Measurements from ENCODE around the gene MAOB.
A peak's percentile ranks its signal among the peaks of the same experiment; 100 is the strongest.
"Not testable (repeated sequence)": the region's sequence is repeated elsewhere in the genome, so short reads cannot be mapped to it uniquely, and the experiment has no call there.

The MAOB gene

DNA sequence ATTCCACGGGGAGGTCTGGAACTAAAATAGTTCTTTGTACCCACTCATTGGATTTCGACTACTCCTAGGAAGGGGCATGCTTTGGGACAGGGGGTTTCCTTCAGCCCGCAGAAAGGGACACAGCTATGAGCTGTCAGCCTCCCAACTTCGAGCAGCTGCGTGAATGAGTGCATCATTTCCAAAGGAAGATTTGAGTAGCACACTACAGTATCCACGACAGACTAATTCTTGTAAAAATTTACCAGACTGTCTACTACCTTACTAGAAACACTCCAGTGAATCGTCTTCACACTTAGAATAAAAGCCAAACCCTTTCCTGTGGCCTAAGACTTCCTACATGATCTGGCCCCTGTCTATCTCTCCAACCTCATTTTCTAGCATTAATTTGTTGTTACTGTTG is 124.2 kb downstream of the MAOB start:
- DNase-seq (ENCODE audit: extremely low read depth in 1 of 2, low read depth in 1 of 2), result no peak

DNA sequence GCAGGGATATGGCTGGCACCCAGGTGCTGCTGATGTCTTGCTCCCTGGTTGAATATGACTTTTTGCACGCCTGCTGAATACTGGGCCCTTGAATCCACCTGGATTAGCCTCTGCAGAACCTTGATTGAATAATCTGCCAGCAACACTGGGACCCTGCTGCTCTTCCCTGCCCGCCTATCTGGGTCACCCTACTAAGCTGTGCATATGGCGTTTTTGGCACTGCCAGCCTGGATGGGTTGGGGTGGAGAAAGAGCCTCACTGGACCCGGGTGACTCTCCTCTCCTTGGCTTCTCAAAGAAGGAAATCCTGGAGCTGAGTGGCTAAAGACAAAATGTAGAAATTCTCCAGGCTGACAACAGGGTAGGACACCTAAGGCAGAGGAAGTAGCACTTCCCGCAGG is 126.2 kb downstream of the MAOB start:
- no peak for DNase-seq (ENCODE audit: extremely low read depth in 1 of 2, low read depth in 1 of 2)

DNA sequence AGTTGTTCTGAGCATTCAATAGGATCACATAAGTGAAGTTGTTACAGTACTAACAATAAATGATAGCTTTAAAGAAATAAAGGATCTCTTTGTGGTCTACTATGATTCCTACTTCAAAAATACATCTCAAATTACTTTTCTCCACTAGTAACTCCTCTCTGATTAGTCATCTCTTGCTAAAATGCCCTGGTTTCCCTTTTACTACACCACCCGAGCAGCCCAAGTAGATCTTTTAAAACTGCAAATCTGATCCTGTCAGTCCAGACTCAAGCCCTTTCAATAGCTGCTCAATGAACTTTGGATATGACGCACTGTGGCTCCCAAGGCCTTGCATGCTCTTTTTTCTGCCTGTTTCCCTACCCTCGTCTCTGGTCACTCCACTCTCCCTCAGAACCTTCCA is 128.6 kb downstream of the MAOB start:
- no peak for DNase-seq (ENCODE audit: extremely low read depth in 1 of 2, low read depth in 1 of 2)

DNA sequence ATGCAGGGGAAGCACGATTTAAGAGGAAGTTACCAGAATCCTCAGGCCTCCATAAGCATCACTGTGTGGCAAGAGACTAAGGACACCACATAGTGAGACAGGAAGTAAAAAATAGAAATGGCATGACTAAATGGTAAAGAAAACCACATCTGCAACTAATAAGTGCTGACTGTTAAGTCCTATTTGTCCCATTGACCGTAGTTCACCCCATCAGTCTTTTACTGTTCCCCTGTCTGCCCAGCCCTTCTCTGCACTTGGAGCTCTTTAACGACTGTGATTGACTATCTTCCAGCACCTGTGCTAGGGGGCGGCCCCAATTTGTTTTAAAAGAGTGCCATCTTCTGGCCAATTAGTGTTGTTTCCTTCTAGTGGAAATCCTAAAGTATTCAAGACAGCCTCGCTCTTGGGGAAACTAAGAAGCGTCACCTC is 132.0 kb downstream of the MAOB start:
- peak; percentile 3 to 9 for DNase-seq (ENCODE audit: extremely low read depth in 1 of 2, low read depth in 1 of 2)

DNA sequence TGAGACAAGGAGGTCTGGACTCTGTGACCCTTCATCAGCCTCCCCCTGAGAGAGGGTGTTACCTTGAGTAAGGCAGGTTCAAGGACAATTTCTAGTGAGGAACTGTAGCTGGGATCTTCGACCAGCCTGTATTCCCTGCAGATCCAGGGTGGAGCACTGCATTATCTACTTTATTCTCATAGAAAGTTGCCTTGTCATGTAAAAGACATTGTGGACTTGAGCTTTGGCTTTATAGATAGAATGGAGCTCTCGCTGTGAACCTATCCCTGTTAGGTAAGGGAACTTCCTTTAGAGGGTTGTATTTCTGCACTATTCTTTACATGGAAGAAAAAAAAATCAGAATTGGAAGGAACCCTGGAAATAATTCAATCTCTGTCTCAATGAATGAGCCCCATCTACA is 134.8 kb downstream of the MAOB start:
- no peak for DNase-seq (ENCODE audit: extremely low read depth in 1 of 2, low read depth in 1 of 2)

DNA sequence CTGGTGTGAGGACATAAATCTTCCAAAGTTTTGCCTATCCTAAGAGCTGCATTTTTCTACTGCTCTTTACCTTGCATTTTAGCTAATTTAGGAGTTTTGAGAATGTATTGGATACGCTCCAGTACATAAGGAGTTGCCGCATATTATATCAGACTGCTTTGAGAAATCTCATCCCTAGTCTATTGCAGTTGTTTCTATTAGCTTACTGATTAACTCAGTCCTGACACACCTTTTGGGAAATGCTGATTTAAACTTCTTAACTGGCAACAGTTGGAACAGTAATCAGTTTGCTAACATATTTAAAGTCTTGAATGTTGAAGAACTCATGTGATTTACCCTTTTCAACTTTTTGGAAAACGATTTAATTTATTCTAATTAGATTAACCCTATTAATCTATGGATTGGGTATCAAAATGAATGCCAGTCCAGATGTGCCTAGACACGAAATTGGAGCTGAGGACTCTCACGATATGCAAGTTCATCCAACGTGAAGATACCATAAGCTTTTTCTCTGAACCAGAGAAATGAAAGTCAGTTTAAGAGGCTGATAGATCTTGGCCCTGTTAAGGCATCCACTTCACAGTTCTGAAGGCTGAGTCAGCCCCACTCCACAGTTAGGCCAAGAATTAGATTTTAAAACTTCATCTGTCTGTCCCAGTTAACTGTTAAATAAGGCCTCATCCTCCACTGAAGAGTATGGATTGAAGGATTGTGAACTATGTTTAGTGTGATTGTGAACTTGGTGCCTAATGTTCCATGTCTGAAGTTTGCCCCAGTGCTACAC is 136.1 kb downstream of the MAOB start:
- DNase-seq (ENCODE audit: extremely low read depth in 1 of 2, low read depth in 1 of 2), result no peak

DNA sequence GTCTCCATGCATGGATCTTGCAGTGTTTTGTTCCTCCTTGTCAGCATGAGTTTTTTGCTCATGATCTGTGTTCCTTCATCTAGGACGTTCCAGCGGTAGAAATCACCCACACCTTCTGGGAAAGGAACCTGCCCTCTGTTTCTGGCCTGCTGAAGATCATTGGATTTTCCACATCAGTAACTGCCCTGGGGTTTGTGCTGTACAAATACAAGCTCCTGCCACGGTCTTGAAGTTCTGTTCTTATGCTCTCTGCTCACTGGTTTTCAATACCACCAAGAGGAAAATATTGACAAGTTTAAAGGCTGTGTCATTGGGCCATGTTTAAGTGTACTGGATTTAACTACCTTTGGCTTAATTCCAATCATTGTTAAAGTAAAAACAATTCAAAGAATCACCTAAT is 138.0 kb downstream of the MAOB start:
- no peak for DNase-seq (ENCODE audit: extremely low read depth in 1 of 2, low read depth in 1 of 2)

DNA sequence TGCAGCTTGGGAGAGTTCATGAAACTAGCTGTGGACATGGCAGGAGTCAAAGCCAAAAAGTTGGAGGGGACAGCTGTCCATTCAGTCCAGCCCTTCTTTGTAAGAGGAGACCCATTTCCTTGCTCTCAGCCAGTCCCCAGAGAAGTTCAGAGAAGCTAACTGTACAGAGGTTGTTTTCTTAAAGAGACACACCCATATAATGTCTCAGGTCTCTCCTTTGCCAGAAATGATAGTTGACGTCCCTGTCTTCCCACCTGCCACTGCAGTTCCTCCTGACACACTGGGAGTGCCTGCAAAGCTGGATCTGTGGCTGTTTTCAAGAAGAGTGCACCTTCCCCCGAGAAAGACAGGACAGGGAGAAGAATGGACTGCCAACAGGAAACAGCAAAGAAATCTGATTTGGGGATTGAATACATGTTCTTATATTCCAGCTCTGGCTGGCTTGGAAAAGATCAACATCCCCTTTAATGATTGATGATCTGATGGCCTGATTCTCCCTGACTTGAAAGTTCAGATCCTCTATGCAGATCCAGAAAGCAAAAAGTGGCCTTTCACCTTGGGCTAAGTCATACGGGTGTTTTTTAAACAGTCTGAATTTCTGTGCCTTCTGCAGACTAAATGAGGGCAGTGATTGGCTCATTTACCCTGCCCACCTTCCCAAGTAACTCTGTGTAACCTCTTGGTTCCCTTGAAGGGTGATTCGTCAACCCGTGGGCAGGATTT is 139.0 kb downstream of the MAOB start:
- DNase-seq (ENCODE audit: extremely low read depth in 1 of 2, low read depth in 1 of 2), result no peak

DNA sequence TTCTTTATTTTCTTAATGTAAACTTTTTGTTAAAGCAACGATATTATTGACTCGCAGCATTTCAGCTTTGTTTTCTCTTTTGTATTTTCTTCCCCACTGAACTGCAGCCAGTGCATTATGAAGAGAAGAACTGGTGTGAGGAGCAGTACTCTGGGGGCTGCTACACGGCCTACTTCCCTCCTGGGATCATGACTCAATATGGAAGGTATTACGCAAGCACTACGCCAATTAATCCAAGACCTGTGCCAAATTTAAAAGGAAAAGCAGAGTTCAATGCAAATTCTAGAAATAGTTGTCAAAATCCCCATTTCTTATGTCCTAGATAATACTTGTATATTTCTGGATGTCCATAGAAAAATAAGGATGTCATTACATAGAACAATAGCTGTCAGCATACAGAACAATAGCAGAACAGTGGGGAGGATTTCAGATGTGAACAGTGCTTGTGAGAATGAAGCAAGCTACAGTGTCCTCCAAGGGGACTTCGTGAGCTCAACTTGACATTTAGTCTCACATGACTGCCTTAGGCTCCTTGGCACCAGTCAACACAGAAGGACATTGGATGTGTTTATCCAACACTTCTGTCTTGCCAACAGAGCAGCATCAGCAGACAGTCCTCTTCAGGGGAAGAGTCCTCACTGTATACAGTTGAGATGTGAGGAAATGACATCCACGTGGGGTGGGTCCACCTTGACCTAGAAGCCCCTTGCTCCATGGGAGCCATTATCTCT is 140.2 kb downstream of the MAOB start:
- no peak for DNase-seq (ENCODE audit: extremely low read depth in 1 of 2, low read depth in 1 of 2)

DNA sequence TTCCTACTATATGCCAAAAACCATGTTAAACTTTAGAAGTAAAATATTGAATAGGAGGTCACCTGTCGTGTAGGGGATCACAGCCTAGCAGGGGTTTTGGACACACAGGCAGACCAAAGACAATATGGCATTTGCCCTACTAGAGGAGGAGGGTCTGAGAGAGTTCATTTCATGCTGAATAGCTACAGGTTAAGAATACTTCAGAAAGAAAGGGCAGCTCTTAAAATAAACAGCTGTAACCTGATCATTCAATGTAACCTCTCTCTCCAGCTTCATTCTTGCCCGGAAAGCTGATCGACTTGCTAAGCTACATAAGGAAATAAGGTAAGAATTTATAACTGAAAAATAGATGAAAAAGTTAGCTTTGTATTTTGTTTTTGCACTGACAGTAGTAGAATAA is 146.3 kb downstream of the MAOB start:
- no peak for DNase-seq (ENCODE audit: extremely low read depth in 1 of 2, low read depth in 1 of 2)

DNA sequence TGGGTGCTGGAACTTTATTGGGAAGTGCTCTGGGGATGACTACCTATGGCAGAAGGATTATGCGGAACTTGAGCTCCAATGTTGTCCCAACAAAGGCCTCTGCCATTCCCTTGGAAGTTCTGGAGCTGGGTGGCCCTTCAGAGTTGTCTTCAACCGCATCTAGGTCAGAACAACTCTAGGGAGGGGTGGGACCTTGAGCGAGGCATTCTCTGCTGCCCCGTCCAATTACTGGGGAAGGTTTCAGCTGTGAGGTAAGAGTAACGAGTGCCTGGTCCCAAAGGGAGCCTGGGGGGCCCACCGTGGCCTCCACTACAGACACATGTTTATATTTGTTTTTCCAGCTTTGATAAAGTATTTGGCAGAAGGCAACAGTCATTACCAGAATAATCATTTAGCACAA is 146.7 kb downstream of the MAOB start:
- DNase-seq (ENCODE audit: extremely low read depth in 1 of 2, low read depth in 1 of 2), result no peak

DNA sequence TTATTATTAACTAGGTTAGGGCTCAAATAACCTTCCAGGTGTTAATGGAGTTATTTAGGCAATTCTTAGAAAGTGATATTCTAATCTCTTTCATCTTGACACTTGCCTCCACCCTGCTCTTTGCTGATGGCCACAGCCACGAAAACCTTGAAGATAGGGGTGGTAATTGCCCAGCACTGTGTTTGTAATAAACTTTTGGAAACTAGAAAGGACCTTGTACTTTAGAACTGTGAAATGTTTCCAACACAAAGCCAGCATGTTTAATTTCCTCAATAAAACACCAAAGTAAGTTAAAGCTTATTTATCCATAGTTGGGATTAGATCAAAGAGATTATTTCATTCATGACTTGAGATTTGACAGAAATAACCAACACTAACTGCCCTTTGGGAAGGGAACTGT is 147.8 kb downstream of the MAOB start:
- DNase-seq (ENCODE audit: extremely low read depth in 1 of 2, low read depth in 1 of 2), result no peak

DNA sequence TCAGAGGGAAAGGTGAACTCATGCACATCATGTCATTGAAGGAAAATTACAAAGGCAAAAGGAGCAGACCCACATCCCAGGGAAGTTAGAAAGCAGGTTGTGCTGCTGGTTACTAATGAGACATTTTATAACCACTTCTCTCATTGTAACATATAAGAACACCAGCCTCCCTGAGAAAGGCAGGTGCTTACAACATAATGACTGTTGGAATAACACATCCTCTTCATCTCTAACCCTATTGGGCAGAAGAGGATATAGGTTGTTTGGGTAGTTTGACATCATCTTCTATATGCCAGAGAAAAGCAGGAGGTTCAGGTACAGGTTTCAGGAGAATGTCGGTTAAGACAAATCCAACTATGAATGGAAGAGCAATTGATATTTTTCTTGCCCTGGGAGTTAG is 148.6 kb downstream of the MAOB start:
- no peak for DNase-seq (ENCODE audit: extremely low read depth in 1 of 2, low read depth in 1 of 2)

DNA sequence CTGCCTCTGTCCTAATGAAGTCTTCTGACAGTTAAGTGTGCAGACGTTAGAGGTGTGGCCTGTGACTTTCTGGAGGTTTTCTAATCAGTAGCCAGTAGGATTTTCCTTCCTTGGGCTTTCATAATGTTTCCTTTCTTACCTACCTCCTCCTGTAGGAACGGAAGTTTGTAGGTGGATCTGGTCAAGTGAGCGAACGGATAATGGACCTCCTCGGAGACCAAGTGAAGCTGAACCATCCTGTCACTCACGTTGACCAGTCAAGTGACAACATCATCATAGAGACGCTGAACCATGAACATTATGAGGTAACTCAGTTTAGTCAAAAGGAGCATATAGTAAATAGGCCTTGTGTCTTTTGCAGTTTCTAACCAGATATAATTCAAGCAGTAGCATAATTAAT is 151.2 kb downstream of the MAOB start:
- DNase-seq (ENCODE audit: extremely low read depth in 1 of 2, low read depth in 1 of 2), result no peak

DNA sequence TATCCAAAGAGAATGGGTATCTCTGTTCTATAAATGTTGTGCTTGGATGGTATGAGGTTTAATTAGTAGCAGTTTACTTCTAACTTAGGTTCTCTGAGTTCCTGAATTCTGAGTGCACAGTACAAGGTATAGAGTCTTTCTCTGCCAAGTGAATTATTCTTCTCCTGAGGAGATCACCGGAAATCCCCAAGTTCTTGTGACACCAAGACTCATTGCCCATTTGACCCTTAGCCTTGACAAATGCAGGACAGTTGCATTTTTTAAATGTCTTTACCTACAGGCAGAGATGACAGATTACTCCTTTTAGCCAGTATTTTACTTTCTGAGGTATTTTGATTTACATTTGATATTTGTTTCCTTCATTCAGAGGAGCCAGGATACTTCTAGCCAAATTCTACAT is 153.3 kb downstream of the MAOB start:
- DNase-seq (ENCODE audit: extremely low read depth in 1 of 2, low read depth in 1 of 2), result no peak

DNA sequence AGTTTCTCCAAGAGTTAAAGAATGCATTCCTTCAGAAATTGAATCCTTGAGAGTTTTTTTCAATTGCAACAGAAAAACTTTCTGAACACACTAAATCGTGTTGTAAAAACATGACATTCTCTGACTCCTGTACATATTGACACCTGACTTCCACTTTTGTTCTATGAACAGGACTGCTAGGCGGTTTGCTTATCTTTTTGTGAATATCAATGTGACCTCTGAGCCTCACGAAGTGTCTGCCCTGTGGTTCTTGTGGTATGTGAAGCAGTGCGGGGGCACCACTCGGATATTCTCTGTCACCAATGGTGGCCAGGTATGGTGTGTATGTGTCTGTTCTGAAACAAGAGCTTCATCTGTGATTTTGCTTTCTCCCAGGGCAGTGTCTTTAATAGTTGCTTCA is 154.2 kb downstream of the MAOB start:
- no peak for DNase-seq (ENCODE audit: extremely low read depth in 1 of 2, low read depth in 1 of 2)

DNA sequence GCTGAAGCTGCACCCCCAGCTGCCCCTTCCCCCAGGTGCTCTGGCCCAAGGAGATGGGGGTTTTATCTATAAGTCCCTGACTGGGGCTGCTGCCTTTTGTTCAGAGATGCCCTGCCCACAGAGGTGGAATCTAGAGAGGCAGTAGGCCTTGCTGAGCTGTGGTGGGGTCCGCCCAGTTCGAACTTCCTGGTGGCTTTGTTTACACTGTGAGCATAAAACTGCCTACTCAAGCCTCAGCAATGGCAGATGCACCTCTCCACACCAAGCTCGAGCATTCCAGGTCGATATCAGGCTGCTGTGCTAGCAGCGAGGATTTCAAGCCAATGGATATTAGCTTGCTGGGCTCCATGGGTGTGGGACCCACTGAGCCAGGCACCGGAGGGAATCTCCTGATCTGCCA is 155.0 kb downstream of the MAOB start:
- DNase-seq (ENCODE audit: extremely low read depth in 1 of 2, low read depth in 1 of 2), result not testable (repeated sequence)

DNA sequence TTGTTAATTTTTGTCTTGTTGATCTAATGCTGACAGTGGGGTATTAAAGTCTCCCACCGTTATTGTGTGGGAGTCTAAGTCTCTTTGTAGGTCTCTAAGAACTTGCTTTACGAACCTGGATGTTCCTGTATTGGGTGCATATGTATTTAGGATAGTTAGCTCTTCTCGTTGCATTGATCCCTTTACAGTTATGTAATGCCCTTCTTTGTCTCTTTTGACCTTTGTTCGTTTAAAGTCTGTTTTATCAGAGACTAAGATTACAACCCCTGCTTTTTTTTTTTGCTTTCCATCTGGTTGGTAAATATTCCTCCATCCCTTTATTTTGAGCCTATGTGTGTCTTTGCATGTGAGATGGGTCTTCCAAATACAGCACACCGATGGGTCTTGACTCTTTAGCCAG is 157.0 kb downstream of the MAOB start:
- DNase-seq (ENCODE audit: extremely low read depth in 1 of 2, low read depth in 1 of 2), result not testable (repeated sequence)

DNA sequence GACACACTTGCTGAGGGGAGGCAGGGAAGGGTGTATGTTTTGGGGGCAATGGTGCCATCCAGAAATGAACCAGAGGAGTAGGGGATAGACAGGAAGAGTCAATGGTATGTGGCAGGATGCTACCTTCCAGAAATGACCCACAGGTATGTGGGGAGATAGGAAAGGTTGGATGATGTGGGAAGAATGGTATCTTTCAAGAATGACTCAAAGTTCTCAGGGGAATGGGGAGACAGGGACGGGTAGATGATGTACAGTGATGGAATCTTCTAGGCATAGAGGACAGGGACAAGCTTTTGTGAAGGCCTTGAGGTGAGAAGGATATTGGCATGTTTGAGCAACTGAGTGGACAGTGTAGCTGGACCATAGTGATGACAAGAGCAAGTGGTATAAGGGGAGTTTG is 161.3 kb downstream of the MAOB start:
- no peak for DNase-seq (ENCODE audit: extremely low read depth in 1 of 2, low read depth in 1 of 2)

DNA sequence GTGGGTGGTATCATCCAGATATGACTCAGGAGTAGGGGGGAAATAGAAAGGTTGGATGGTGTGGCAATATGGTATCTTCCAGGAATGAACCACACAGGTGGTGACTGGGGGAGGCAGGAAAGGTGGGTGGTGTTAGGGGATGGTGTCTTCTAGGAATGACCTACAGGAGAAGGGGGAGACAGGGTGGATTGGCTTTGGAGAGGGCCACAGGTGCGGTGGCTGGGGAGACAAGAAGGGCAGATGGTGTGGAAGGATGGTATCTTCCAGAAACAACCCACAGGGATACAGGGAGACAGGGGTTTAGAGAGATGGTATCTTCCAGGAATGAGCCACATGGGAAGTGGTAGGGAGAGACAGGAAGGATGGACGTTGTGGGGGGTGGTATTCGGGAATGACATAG is 162.2 kb downstream of the MAOB start:
- no peak for DNase-seq (ENCODE audit: extremely low read depth in 1 of 2, low read depth in 1 of 2)

DNA sequence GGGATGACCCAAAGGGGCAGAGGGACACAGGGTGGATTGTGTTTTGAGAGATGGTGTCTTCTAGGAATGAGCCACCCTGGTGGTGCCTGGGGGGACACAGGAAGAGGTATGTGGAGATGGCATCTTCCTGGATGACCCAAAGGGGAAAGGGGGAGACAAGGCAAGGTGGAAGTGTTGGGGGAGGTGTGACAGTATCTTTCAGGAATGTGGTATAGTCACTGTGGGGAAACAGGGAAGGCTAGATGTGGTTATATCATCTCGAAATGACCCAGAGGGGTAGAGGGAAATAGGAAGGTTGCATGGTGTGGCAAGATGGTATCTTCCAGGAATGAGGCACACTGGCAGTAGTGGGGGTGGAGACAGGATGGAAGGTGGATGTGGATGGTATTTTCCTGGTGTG is 163.3 kb downstream of the MAOB start:
- DNase-seq (ENCODE audit: extremely low read depth in 1 of 2, low read depth in 1 of 2), result no peak

DNA sequence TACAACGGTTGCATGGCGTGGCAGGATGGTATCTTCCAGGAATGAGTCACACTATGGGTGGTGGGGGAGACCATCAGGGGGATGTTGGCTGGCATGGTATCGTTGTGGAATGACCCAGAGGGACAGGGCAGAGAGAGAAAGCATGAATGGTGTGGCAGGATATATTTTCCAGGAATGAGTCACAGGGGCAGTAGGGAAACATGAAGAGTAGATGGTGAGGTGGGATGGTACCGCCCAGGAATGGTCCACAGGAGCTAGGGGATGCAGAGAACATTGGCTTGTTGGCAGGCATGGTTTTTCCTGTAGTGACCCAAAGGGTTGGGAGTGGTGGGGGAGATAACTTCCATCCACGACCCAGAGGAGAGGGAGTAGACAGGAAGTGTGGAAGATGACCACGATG is 163.7 kb downstream of the MAOB start:
- DNase-seq (ENCODE audit: extremely low read depth in 1 of 2, low read depth in 1 of 2), result no peak
